Peyer's patch (tissue), 4 donors: Measurements from ENCODE around the gene CTSC. TPM values are rescaled to one million over a fixed set of nuclear protein-coding genes. Genes with fewer than 3 reads are reported as not detected.

Experiments used
- DNase-seq, 3 donors: peaks; one replicate each; pipeline ENCODE4 v3.0.0-alpha.2; 2017 to 2019
- H3K27ac ChIP-seq, 4 donors: fragments of 200-600 bp; sonication (generic); one replicate each; pipeline ENCODE4 v1.5.1; 2016 to 2019
- H3K27me3 ChIP-seq, 2 donors: fragments of 200-600 bp; sonication (generic); one replicate each; pipeline ENCODE4 v1.5.1; 2019
- H3K36me3 ChIP-seq, 3 donors: fragments of 200-600 bp; sonication (generic); one replicate each; pipeline ENCODE4 v1.5.1; 2016 to 2019
- H3K4me1 ChIP-seq, 4 donors: fragments of 200-600 bp; sonication (generic); one replicate each; pipeline ENCODE4 v1.5.1; 2016 to 2019
- H3K4me3 ChIP-seq, 4 donors: fragments of 200-600 bp; sonication (generic); 1 replicate in 3 of 4; 2 replicates in 1 of 4; pipeline ENCODE4 v1.5.1; 2016 to 2019; ENCODE audit warnings: mild to moderate bottlenecking in 1 of 4
- H3K9me3 ChIP-seq, 4 donors: fragments of 200-600 bp; sonication (generic); one replicate each; pipeline ENCODE4 v1.5.1; 2016 to 2019; ENCODE audit warnings: mild to moderate bottlenecking in 1 of 4
- CTCF ChIP-seq, 6 experiments: fragments of 450-650 bp in 4 of 6; fragments of 200-600 bp in 2 of 6; sonication (generic) in 1 of 6; IDR thresholded peaks; one replicate each; pipeline ENCODE4 v1.5.1; 2017 to 2019; ENCODE audit warnings: antibody characterized with exemption in 6 of 6, mild to moderate bottlenecking in 3 of 6, moderate library complexity in 1 of 6
- POLR2A ChIP-seq, 2 donors: fragments of 450-650 bp; IDR thresholded peaks; one replicate each; pipeline ENCODE4 v1.5.1; 2017; ENCODE audit warnings: antibody characterized with exemption in 2 of 2, mild to moderate bottlenecking in 2 of 2, moderate library complexity in 2 of 2
- total RNA-seq, 4 donors: library from RNA; depleted of rRNA; stranded (reverse); fragments of >200 nt; gene quantifications; one replicate each; pipeline ENCODE4 v1.1.0, GENCODE V29; 2016

The CTSC gene
- total RNA-seq, 4 donors from 2014 or later: 38.5 to 66.8 (median 43.0) TPM

- no peak overlapping the region for H3K4me3 ChIP-seq
- no peaks in the 10 kb centered on the region for H3K27me3 ChIP-seq
- DNase-seq: no peak
- TF ChIP-seq CTCF (IDR thresholded peaks at IDR 0.05): no peak
- TF ChIP-seq POLR2A (IDR thresholded peaks at IDR 0.05): no peak
- H3K4me1 ChIP-seq: no peaks in the 10 kb centered on the region
- no peaks in the 10 kb centered on the region for H3K9me3 ChIP-seq
- no peaks in the 10 kb centered on the region for H3K36me3 ChIP-seq
- no peak overlapping the region for H3K27ac ChIP-seq
Observed at GRCh38 chr11:88378422-88379066, 41.0 kb upstream of the CTSC start.

GRCh38 chr11:88377646-88378045 lies 40.1 kb upstream of the CTSC start:
- TF ChIP-seq POLR2A (IDR thresholded peaks at IDR 0.05): no peak
- no peak for TF ChIP-seq CTCF (IDR thresholded peaks at IDR 0.05)
- Histone ChIP-seq H3K36me3 (no peaks in the 10 kb centered on the region), H3K4me1 (no peaks in the 10 kb centered on the region), H3K27me3 (no peaks in the 10 kb centered on the region), H3K4me3 (no peak overlapping the region), H3K27ac (no peak overlapping the region), H3K9me3 (no peaks in the 10 kb centered on the region)
- DNase-seq: no peak

- no peak overlapping the region for H3K4me3 ChIP-seq
- H3K36me3 ChIP-seq: no peaks in the 10 kb centered on the region
- no peak overlapping the region for H3K27ac ChIP-seq
- TF ChIP-seq POLR2A (IDR thresholded peaks at IDR 0.05): no peak
- no peak for TF ChIP-seq CTCF (IDR thresholded peaks at IDR 0.05)
- H3K9me3 ChIP-seq: no peaks in the 10 kb centered on the region
- H3K27me3 ChIP-seq: no peaks in the 10 kb centered on the region
- DNase-seq: no peak
- H3K4me1 ChIP-seq: no peaks in the 10 kb centered on the region
Observed at GRCh38 chr11:88377144-88377543, 39.6 kb upstream of the CTSC start.

- Histone ChIP-seq H3K36me3 (no peaks in the 10 kb centered on the region), H3K27me3 (no peaks in the 10 kb centered on the region), H3K4me1 (peaks cover 0 to 4% (median 0%) of the 10 kb centered on the region in 4 donors), H3K4me3 (no peak overlapping the region), H3K27ac (no peak overlapping the region), H3K9me3 (no peaks in the 10 kb centered on the region)
- DNase-seq: no peak
- TF ChIP-seq POLR2A (IDR thresholded peaks at IDR 0.05): no peak
- TF ChIP-seq CTCF (IDR thresholded peaks at IDR 0.05): no peak
Observed at GRCh38 chr11:88375927-88376470, 38.5 kb upstream of the CTSC start.

GRCh38 chr11:88370782-88371181 lies 33.2 kb upstream of the CTSC start:
- Histone ChIP-seq H3K27ac (no peak overlapping the region), H3K27me3 (no peaks in the 10 kb centered on the region), H3K9me3 (no peaks in the 10 kb centered on the region), H3K36me3 (no peaks in the 10 kb centered on the region), H3K4me1 (peaks cover 0 to 4% (median 0%) of the 10 kb centered on the region in 4 donors), H3K4me3 (no peak overlapping the region)
- TF ChIP-seq CTCF (IDR thresholded peaks at IDR 0.05): no peak
- no peak for TF ChIP-seq POLR2A (IDR thresholded peaks at IDR 0.05)
- DNase-seq: no peak
